ENCODE data around the gene PODXL2.

Gene PODXL2

GRCh38 chr3:127644641-127645370, 15.8 kb downstream of the PODXL2 start:
- DNase-seq (ENCODE audit: insufficient read length, low spot score): no peak
- no peak for FAIRE-seq
- no peak for TF ChIP-seq CTCF (IDR thresholded peaks at IDR 0.05; ENCODE audit: insufficient read depth, missing control alignments)

GRCh38 chr3:127645371-127646015, 16.5 kb downstream of the PODXL2 start:
- FAIRE-seq: no peak
- TF ChIP-seq CTCF (IDR thresholded peaks at IDR 0.05; ENCODE audit: insufficient read depth, missing control alignments): no peak
- DNase-seq (ENCODE audit: insufficient read length, low spot score): no peak

GRCh38 chr3:127646501-127647046, 17.6 kb downstream of the PODXL2 start:
- DNase-seq (ENCODE audit: insufficient read length, low spot score): no peak
- no peak for FAIRE-seq
- TF ChIP-seq CTCF (IDR thresholded peaks at IDR 0.05; ENCODE audit: insufficient read depth, missing control alignments): no peak

- FAIRE-seq (no peak), DNase-seq (ENCODE audit: insufficient read length, low spot score) (no peak)
- TF ChIP-seq CTCF (IDR thresholded peaks at IDR 0.05; ENCODE audit: insufficient read depth, missing control alignments): no peak
These were observed 18.3 kb downstream of the PODXL2 start for GRCh38 chr3:127647166-127647844.

- DNase-seq (ENCODE audit: insufficient read length, low spot score) (no peak), FAIRE-seq (no peak)
- no peak for TF ChIP-seq CTCF (IDR thresholded peaks at IDR 0.05; ENCODE audit: insufficient read depth, missing control alignments)
These were observed 18.8 kb downstream of the PODXL2 start for GRCh38 chr3:127647845-127648204.

- DNase-seq (ENCODE audit: insufficient read length, low spot score) (no peak), FAIRE-seq (no peak)
- no peak for TF ChIP-seq CTCF (IDR thresholded peaks at IDR 0.05; ENCODE audit: insufficient read depth, missing control alignments)
These were observed 21.3 kb downstream of the PODXL2 start for GRCh38 chr3:127650236-127650635.

Data from D721Med (cell line).